Duodenal mucosa (tissue), 2 donors: ENCODE measurements around the gene NUDT8.
"Not testable (repeated sequence)": the region's sequence is repeated elsewhere in the genome, so short reads cannot be mapped to it uniquely, and the experiment has no call there.

ENCODE experiments used
- H3K27ac ChIP-seq: one replicate; pipeline ENCODE4 v1.7.0; 2013; ENCODE audit warnings: low read depth, low read length
- H3K27me3 ChIP-seq, 2 donors: one replicate each; pipeline ENCODE4 v1.7.0; 2013; ENCODE audit warnings: low read length in 2 of 2, control low read depth in 1 of 2; ENCODE audit not compliant: insufficient read depth in 2 of 2, control insufficient read depth in 1 of 2
- H3K36me3 ChIP-seq, 2 donors: one replicate each; pipeline ENCODE4 v1.7.0; 2013; ENCODE audit warnings: low read length in 2 of 2, control low read depth in 1 of 2; ENCODE audit not compliant: insufficient read depth in 2 of 2, control insufficient read depth in 1 of 2
- H3K4me1 ChIP-seq, 2 donors: one replicate each; pipeline ENCODE4 v1.7.0; 2013; ENCODE audit warnings: low read length in 2 of 2, control low read depth in 1 of 2; ENCODE audit not compliant: insufficient read depth in 2 of 2, control insufficient read depth in 1 of 2
- H3K4me3 ChIP-seq, 2 donors: one replicate each; pipeline ENCODE4 v1.7.0; 2013; ENCODE audit warnings: low read length in 2 of 2, low read depth in 1 of 2
- H3K9ac ChIP-seq, 2 donors: one replicate each; pipeline ENCODE4 v1.7.0; 2013; ENCODE audit warnings: low read length in 2 of 2, low read depth in 1 of 2
- H3K9me3 ChIP-seq, 2 donors: one replicate each; pipeline ENCODE4 v1.7.0; 2013; ENCODE audit warnings: low read length in 2 of 2, control low read depth in 1 of 2; ENCODE audit not compliant: control insufficient read depth in 1 of 2

The NUDT8 gene

DNA sequence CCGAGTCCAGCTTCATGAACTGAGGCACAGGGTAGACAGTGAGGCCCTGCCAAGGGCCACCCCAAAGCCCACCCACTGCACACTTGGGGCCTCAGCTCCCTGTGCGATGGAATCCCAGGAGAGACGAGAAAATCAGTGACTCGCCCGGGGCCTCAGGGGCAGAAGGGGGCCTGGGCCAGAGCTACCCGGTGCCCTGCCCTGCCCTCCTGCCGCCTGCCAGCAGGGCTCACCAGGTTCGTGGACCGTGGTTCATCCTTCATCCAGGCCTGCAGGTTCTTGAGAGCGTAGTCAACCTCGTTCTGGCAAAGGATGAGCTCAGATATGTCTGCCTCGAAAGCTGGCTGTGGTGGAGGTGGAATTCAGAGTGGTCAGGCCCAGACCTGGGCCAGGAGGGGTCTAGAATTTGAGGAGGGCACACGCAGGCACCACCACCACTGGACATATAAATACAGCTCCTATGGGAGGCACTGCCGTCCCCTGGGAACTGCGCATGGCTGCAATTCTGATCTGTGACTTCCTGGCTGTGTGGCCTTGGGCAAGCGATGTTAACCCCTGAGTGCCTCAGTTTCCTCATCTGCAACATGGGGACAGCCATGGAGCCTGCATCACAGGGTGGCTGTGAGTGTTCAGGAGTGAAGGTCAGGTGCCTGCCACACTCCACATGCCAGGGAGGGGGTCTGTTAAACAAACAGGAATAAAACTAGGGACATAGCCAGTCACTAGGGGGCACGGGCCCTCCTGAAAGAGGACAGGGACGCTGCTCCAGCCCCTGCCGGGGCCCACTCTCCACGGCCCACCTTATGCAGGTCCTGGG, 37.1 kb upstream of the NUDT8 start:
- no peaks in the 10 kb centered on the region for H3K27me3 ChIP-seq
- no peaks in the 10 kb centered on the region for H3K4me1 ChIP-seq
- no peak overlapping the region for H3K9ac ChIP-seq
- H3K36me3 ChIP-seq = no peaks in the 10 kb centered on the region
- H3K4me3 ChIP-seq = no peak overlapping the region
- no peaks in the 10 kb centered on the region for H3K9me3 ChIP-seq
- no peak overlapping the region for H3K27ac ChIP-seq

- no peaks in the 10 kb centered on the region for H3K27me3 ChIP-seq
- no peak overlapping the region for H3K4me3 ChIP-seq
- no peak overlapping the region for H3K27ac ChIP-seq
- H3K9me3 ChIP-seq = no peaks in the 10 kb centered on the region
- H3K36me3 ChIP-seq = no peaks in the 10 kb centered on the region
- H3K4me1 ChIP-seq = no peaks in the 10 kb centered on the region
- H3K9ac ChIP-seq = no peak overlapping the region
Measured at GRCh38 chr11:67666303-67666645, 36.5 kb upstream of the NUDT8 start.

- H3K27me3 ChIP-seq = no peaks in the 10 kb centered on the region
- H3K4me3 ChIP-seq = no peak overlapping the region
- H3K36me3 ChIP-seq = no peaks in the 10 kb centered on the region
- no peaks in the 10 kb centered on the region for H3K4me1 ChIP-seq
- H3K9me3 ChIP-seq = no peaks in the 10 kb centered on the region
- no peak overlapping the region for H3K27ac ChIP-seq
- H3K9ac ChIP-seq = no peak overlapping the region
Measured at GRCh38 chr11:67665541-67666302, 36.0 kb upstream of the NUDT8 start.

- H3K36me3 ChIP-seq = no peaks in the 10 kb centered on the region
- H3K4me1 ChIP-seq = no peaks in the 10 kb centered on the region
- H3K27ac ChIP-seq = no peak overlapping the region
Measured at GRCh38 chr11:67664696-67665540, 35.2 kb upstream of the NUDT8 start.

DNA sequence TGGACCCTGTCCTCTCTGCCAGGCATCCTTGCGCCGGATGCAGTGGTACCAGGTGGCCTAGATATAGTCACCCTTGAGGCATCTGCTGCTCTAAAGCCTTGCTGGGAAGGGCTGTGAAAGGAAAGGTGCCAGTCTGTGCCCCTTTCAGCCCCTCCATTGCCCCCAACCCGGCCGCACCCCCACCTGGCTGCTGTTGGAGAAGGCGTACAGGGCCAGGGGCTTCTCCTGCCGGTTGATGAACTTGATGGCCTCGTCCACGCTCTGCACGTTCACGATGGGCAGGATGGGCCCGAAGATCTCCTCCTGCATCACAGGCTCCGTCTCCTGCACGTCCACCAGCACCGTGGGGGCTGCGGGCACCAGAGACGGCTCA, 34.5 kb upstream of the NUDT8 start:
- H3K4me3 ChIP-seq = no peak overlapping the region
- H3K27me3 ChIP-seq = no peaks in the 10 kb centered on the region
- no peak overlapping the region for H3K27ac ChIP-seq
- H3K9ac ChIP-seq = no peak overlapping the region
- H3K4me1 ChIP-seq = peaks cover 0 to 1% of the 10 kb centered on the region in 2 donors
- H3K36me3 ChIP-seq = no peaks in the 10 kb centered on the region
- H3K9me3 ChIP-seq = no peaks in the 10 kb centered on the region

More at GRCh38 chr11:67664696-67665540, 35.2 kb upstream of the NUDT8 start:
- H3K9ac ChIP-seq = no peak overlapping the region
- H3K9me3 ChIP-seq = no peaks in the 10 kb centered on the region
- H3K27me3 ChIP-seq = no peaks in the 10 kb centered on the region
- H3K4me3 ChIP-seq = no peak overlapping the region

DNA sequence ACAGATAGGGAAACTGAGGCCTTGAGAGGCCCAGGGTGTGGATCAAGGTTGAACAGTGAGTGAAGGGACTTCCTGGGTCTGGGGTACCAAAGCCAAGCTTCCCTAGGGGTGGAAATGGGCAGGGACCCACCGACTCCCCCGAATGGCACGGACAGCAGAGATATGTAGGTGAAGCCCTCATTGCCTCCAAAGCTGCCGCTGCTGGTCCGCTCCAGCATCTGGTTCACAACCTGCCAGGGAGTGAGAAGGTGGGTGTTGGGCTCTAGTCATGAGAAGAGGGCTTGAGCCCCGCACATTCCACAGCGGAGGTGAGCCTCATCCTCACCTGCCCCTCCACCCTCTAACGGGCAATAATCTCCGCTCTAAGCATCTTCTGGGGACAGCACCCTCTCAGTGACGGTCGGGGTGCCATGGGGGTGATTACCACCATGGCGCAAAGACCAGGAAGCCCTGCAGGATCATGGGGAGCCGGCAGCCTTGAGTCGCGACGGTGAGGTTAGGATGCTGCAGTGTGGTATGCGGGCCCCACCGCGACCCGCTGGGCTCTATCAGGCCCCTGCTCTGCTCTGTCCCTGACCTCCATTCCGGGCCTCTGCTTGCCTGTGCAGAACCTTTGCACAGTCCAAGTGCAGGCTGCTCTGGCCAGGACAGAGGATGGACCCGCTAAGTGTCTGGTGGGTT, 33.9 kb upstream of the NUDT8 start:
- Histone ChIP-seq H3K9ac (no peak overlapping the region), H3K27me3 (no peaks in the 10 kb centered on the region), H3K4me3 (no peak overlapping the region), H3K27ac (no peak overlapping the region), H3K4me1 (peaks cover 0 to 6% of the 10 kb centered on the region in 2 donors), H3K36me3 (no peaks in the 10 kb centered on the region), H3K9me3 (no peaks in the 10 kb centered on the region)

DNA sequence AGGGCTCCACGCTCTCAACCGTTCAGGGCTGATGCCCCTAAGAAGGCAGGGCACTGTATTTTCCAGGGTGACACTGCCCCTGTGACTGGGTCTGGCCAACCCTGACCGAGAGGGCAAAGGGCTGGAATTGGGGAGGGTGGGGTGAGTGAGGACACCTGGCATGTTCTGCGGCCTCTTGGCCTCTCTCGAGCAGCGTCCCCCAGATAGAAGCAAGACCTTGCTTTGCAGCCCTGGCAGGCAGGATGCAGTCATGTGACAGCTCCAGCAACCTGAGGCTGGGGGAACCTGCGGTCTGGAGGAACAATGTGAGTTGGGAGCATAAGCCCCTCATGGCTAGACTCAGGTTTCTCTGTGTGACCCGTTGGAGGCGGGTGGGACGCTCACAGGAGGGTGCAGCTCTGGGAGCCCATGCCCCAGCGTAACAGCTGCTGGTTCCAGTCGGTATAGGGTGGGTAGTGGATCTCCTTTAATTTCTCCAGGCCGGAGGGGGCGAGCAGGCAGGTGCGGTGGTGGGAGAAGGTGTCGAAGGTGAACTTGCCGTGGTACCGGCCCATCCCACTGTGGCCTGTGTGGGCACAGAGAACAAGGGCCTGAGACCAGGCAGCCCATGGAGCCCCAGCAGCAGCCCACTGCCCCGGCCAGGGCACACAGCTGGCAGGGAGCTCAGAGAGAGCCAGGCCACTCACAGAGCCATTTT, 33.2 kb upstream of the NUDT8 start:
- no peaks in the 10 kb centered on the region for H3K36me3 ChIP-seq
- H3K27me3 ChIP-seq = no peaks in the 10 kb centered on the region
- H3K9ac ChIP-seq = no peak overlapping the region
- no peaks in the 10 kb centered on the region for H3K9me3 ChIP-seq
- H3K27ac ChIP-seq = no peak overlapping the region
- H3K4me3 ChIP-seq = no peak overlapping the region
- peaks cover 0 to 6% of the 10 kb centered on the region in 2 donors for H3K4me1 ChIP-seq

DNA sequence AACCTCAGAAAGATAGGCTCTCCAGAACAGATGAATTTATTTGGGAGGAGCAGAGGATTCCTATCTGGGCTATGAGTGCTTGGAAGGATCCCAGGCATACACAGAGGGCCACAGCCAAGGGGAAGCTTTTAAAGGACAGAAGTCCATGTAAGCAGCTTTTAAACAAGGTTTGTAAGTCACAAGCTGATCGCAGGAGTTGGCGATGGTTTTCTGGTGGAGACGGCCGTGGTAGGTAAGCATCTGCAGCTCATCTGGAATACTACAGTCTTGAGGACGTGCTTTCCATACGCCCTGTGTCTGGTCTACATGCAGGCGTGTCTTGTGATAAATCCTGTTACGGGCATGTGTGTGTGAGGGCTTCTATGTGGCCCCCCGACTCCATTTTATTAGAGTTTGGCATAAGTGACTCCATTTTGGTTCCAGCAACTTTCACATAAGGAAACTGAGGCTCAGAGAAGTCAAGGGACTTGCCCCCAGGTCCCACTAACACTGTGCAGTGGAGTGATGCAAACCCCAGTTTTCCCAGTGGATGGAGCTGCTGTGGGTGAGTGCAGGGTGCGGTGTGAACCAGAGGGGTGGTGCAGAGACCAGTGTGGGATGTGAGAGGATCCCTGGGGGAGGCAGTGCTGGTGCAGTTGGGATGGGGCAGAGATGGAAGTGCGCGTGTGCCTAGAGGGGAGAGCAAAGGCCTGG, 32.6 kb upstream of the NUDT8 start:
- Histone ChIP-seq H3K27me3 (no peaks in the 10 kb centered on the region), H3K4me1 (peaks cover 0 to 6% of the 10 kb centered on the region in 2 donors), H3K4me3 (no peak overlapping the region), H3K9me3 (no peaks in the 10 kb centered on the region), H3K9ac (no peak overlapping the region), H3K36me3 (no peaks in the 10 kb centered on the region), H3K27ac (no peak overlapping the region)

DNA sequence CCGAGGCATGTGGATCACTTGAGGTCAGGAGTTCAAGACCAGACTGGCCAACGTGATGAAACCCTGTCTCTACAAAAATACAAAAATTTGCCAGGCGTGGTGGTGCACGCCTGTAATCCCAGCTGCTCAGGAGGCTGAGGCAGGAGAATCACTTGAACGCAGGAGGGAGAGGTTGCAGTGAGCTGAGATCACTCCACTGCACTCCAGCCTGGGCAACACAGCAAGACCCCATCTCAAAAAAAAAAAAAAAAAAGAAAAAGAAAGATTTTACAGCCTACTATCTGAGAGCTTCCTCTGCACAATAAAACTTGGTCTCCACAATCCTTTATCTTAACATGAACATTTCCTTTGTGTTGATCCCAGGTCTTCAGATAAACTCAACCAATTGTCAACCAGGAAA, 31.0 kb upstream of the NUDT8 start:
- H3K4me1 ChIP-seq, H3K9ac ChIP-seq, H3K36me3 ChIP-seq, H3K4me3 ChIP-seq, H3K27me3 ChIP-seq, H3K9me3 ChIP-seq, H3K27ac ChIP-seq: not testable (repeated sequence)
